ENCODE results near the gene SHISA7.

DNA sequence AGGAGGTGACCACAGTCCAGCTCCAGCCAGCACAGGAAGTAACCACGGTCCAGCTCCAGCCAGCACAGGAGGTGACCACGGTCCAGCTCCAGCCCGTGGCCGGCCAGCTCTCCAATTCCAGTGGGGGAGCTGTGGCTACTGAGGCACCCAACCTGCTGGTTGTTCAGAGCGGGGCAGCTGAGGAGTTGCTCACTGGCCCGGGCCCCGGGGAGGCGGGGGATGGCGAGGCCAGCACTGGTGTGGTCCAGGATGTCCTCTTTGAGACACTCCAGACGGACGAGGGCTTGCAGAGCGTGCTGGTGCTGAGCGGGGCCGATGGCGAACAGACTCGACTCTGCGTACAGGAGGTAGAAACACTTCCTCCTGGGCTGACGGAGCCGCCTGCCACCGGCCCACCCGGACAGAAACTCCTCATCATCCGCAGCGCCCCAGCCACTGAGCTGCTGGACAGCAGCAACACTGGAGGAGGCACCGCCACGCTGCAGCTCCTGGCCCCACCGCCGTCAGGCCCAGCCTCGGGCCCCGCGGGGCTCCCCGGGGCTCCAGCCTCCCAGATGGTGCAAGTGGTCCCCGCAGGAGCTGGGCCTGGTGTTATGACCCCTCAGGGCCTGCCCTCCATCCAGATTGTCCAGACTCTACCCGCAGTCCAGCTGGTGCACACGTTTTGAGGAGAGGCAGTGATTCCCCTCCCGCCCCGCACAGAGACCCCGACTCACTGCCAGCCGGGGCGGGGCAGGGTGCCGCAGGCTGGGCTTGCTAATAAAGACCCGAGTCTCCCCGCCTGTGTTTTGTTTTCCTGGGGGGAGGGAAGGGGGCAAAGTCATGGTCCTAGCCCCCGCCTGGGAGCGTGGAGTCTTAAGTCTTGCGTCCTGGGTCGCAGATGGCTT lies 40.8 kb upstream of the SHISA7 start:
- TF ChIP-seq POLR2A (IDR thresholded peaks at IDR 0.05), result no peak
- TF ChIP-seq, protein P1, sequence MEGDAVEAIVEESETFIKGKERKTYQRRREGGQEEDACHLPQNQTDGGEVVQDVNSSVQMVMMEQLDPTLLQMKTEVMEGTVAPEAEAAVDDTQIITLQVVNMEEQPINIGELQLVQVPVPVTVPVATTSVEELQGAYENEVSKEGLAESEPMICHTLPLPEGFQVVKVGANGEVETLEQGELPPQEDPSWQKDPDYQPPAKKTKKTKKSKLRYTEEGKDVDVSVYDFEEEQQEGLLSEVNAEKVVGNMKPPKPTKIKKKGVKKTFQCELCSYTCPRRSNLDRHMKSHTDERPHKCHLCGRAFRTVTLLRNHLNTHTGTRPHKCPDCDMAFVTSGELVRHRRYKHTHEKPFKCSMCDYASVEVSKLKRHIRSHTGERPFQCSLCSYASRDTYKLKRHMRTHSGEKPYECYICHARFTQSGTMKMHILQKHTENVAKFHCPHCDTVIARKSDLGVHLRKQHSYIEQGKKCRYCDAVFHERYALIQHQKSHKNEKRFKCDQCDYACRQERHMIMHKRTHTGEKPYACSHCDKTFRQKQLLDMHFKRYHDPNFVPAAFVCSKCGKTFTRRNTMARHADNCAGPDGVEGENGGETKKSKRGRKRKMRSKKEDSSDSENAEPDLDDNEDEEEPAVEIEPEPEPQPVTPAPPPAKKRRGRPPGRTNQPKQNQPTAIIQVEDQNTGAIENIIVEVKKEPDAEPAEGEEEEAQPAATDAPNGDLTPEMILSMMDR (IDR thresholded peaks at IDR 0.05), result no peak

Data from uterus (tissue), 2 donors.